ENCODE data around the gene ARHGAP24. TPM values are rescaled to one million over a fixed set of nuclear protein-coding genes. Genes with fewer than 3 reads are reported as not detected.

The ARHGAP24 gene
- total and polyA plus RNA-seq, 12 donors: 0.72 to 53.4 (median 4.4) TPM

GRCh38 chr4:85717847-85718246 lies 242.9 kb downstream of the ARHGAP24 start:
- intact Hi-C loops (cut with DNase I): no loop called here
- 59 to 73% (median 61%) methylated on average over 2 of the region's 2 CpGs for WGBS, 4 donors
- no peak overlapping the region for H3K27ac ChIP-seq

DNA sequence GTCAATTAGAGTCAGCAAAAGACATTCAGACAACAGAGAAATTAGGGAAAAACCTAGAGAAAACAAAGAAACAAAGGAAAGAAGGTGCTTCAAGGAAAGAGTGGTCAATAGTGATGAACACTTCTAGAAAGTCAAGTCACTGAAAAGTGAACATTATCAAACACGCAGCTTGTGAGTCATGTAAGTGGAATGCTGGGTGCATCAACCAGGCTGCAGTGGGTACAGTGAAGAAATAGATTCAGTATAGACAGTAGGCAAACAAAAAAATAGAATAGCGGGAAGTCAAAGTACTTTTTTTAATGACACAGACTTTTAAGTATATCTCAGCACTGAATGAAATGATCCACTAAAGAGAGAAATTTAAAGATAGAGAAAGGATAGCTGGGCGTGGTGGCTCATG lies 245.8 kb downstream of the ARHGAP24 start:
- no peaks in the 10 kb centered on the region for H3K9me3 ChIP-seq (replicated peaks in 1 of 3)
- no peak for DNase-seq
- no peak for TF ChIP-seq POLR2A (IDR thresholded peaks at IDR 0.05)
- TF ChIP-seq, protein P1, sequence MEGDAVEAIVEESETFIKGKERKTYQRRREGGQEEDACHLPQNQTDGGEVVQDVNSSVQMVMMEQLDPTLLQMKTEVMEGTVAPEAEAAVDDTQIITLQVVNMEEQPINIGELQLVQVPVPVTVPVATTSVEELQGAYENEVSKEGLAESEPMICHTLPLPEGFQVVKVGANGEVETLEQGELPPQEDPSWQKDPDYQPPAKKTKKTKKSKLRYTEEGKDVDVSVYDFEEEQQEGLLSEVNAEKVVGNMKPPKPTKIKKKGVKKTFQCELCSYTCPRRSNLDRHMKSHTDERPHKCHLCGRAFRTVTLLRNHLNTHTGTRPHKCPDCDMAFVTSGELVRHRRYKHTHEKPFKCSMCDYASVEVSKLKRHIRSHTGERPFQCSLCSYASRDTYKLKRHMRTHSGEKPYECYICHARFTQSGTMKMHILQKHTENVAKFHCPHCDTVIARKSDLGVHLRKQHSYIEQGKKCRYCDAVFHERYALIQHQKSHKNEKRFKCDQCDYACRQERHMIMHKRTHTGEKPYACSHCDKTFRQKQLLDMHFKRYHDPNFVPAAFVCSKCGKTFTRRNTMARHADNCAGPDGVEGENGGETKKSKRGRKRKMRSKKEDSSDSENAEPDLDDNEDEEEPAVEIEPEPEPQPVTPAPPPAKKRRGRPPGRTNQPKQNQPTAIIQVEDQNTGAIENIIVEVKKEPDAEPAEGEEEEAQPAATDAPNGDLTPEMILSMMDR (IDR thresholded peaks at IDR 0.05): no peak
- intact Hi-C loops (cut with DNase I): no loop called here
- H3K27ac ChIP-seq: no peak overlapping the region
- no peaks in the 10 kb centered on the region for H3K36me3 ChIP-seq (replicated peaks in 1 of 2)
- no peaks in the 10 kb centered on the region for H3K27me3 ChIP-seq
- WGBS, 4 donors: 54 to 58% (median 57%) methylated on average over 3 of the region's 3 CpGs
- H3K4me3 ChIP-seq: no peak overlapping the region
- H3K4me1 ChIP-seq (replicated peaks in 1 of 2): peaks cover 6 to 12% of the 10 kb centered on the region in 2 donors

More at GRCh38 chr4:85717847-85718246, 242.9 kb downstream of the ARHGAP24 start:
- no peaks in the 10 kb centered on the region for H3K27me3 ChIP-seq
- H3K36me3 ChIP-seq (replicated peaks in 1 of 2): no peaks in the 10 kb centered on the region
- DNase-seq: no peak
- TF ChIP-seq, protein P1 (IDR thresholded peaks at IDR 0.05): no peak
- no peak for TF ChIP-seq POLR2A (IDR thresholded peaks at IDR 0.05)
- no peak overlapping the region for H3K4me3 ChIP-seq
- H3K9me3 ChIP-seq (replicated peaks in 1 of 3): no peaks in the 10 kb centered on the region
- H3K4me1 ChIP-seq (replicated peaks in 1 of 2): peaks cover 0 to 4% of the 10 kb centered on the region in 2 donors

GRCh38 chr4:85722401-85722800 lies 247.5 kb downstream of the ARHGAP24 start:
- peaks cover 10 to 19% of the 10 kb centered on the region in 2 donors for H3K4me1 ChIP-seq (replicated peaks in 1 of 2)
- 83 to 89% (median 87%) methylated on average over 3 of the region's 3 CpGs for WGBS, 4 donors
- H3K4me3 ChIP-seq: no peak overlapping the region
- H3K27ac ChIP-seq: no peak overlapping the region
- no peak for DNase-seq
- intact Hi-C loops (cut with DNase I): no loop called here
- no peaks in the 10 kb centered on the region for H3K36me3 ChIP-seq (replicated peaks in 1 of 2)
- no peaks in the 10 kb centered on the region for H3K9me3 ChIP-seq (replicated peaks in 1 of 3)
- H3K27me3 ChIP-seq: no peaks in the 10 kb centered on the region
- TF ChIP-seq, protein P1 (IDR thresholded peaks at IDR 0.05): no peak
- no peak for TF ChIP-seq POLR2A (IDR thresholded peaks at IDR 0.05)

DNA sequence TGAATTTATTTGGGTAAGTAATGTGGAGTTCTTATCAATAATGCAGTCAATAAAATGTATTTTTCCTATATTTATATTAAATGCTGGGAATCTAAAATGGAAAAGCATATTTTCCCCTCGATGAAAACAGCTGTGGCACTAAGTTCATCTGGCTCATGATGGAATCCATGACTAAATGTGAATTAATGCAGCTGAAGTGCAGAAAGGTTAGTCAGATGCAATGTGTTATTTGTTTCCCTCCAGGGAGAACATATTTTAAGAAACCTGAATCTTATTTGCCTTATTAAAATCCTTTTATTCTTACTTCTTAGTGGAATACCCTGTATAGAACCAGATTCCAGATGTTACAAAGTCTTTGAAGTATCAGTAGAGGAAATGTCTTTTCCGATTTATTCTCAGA lies 247.9 kb downstream of the ARHGAP24 start:
- Histone ChIP-seq H3K9me3 (replicated peaks in 1 of 3) (no peaks in the 10 kb centered on the region), H3K27ac (no peak overlapping the region), H3K36me3 (replicated peaks in 1 of 2) (no peaks in the 10 kb centered on the region), H3K4me3 (no peak overlapping the region), H3K27me3 (no peaks in the 10 kb centered on the region), H3K4me1 (replicated peaks in 1 of 2) (peaks cover 10 to 19% of the 10 kb centered on the region in 2 donors)
- TF ChIP-seq POLR2A (IDR thresholded peaks at IDR 0.05): no peak
- TF ChIP-seq, protein P1 (IDR thresholded peaks at IDR 0.05): no peak
- 87 to 98% (median 88%) methylated on average over 2 of the region's 2 CpGs for WGBS, 4 donors
- no peak for DNase-seq
- intact Hi-C loops (cut with DNase I): no loop called here
